Measurements from ENCODE around the gene PIEZO2.
"Not testable (repeated sequence)": the region's sequence is repeated elsewhere in the genome, so short reads cannot be mapped to it uniquely, and the experiment has no call there.

Gene PIEZO2

DNA sequence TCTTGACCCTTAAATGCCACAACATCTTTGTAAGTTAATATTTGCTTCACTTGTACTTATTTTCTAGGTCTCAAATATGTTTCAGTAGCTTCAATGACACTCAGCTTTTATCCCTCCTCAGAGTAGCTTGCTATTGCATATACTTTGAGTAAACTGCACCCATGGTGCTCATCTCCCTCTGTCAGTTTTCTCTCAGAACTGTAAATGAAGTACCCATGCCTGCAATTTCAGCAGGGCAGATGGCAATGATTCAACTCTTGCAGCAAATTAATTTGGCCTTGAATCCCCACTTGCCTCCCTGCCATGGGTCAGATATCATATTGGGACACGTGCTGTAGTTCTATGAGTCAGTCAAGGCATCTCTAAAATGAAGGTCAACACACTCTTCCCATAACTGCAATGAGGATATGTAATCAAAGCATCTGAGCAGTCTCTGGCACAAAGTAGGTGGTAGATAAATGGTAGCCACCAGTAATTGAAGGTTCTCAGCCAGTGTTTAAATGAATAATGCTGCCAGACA, 225.8 kb downstream of the PIEZO2 start:
- DNase-seq: no peak

DNA sequence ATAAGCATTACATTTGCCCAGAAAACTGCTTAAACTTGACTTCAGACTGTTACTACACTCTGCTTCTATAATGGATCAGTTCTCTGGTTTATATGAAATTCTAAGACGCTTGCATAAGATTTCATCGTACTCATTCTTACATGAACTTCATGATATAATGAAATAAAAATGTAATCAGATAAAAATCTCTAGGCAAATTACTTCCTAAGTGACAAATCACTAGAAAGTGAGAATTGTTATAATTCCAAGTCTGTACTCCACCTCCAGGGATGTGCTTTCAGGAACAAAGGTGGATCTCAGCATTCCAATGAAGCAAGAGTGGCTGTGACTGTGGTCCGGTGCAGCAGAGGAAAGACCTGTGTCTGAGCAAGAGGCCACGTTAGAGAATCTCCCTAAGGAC, 226.2 kb downstream of the PIEZO2 start:
- no peak for DNase-seq

DNA sequence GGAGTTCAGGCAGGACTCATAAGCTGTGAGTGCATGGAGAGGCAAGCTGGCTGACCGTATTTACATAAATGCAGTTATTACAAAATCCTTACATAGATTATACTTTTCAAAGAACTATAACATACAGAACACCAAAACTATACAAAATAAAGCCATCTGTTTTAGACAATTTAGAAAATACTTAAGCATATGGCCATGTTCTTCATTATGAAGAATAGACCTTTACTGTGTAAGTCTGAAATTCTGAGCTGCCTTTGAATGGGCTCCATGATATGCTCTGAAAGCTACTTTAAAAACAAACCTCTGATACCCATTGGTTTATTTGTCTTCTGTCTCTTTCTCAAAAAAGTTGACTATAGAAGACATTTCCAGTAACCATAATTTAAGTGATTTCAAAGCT, 226.7 kb downstream of the PIEZO2 start:
- not testable (repeated sequence) for DNase-seq

DNA sequence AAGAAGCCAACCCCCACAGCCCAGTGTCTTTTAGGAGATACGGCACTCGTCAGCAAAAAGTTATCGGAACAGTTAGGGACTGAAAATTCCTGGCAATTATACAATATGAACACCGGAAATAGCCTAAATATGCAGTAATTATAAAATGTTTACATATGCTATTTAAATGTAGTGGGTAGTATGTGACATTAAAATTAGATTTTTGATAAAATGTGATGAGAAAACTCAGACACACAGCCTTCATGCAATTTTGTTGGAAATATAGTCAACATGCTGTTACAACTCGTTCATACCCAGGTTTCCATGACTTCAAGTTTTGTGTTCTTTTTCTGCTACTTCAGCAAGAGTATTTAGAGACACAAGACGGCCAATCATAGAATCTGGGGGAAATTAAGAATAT, 229.1 kb downstream of the PIEZO2 start:
- not testable (repeated sequence) for DNase-seq

DNA sequence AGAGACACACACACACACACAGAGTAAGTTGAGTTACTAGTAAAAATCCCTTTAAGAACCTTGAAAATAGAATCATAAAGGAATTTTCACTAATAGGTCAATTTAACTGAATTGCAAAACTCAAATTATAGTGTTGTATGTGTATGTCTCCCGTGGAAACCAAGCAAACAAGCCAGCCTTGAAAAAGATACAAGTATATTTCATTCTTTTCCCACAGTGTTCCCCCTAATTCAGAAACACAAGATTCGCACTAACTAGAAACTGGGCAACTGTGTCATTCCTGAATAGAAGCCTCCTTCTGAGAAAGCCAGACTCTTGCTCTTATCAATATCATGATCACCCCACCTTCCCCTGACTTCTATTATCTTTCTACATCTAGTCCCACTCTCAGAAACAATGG, 229.5 kb downstream of the PIEZO2 start:
- DNase-seq: no peak

DNA sequence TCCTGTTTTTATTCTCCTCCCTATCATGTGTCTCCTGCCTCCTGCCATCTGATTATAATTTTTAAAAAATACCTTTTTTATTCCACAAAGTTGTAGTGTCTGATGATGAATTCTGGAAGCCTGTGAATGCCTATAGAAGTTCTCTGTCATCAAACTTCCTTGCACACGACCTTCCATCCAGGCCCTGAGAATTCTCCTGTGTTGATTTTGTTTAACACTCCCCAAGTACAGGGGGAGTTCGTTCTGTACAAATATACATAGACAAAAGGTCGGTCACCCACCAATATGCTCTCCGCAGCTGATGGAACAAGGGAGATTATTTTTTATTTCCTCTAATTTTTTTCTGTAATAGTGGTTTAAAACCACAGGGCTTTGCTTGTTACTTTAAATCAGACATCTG, 232.5 kb downstream of the PIEZO2 start:
- no peak for DNase-seq

DNA sequence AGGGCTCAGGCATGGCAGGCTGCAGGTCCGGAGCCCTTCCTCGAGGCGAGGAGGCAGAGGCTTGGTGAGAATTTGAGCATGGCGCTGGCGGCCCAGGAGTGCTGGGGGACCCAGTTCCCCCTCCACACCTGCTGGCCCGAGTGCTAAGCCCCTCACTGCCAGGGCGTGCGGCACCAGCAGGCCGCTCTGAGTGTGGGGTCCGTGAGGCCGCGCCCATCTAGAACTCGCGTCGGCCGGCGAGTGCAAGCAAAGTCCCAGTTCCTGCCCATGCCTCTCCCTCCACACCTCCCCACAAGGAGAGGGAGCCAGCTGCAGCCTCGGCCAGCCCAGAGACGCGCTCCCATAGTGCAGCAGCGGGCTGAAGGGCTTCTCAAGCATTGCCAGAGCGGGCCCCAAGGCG, 233.0 kb downstream of the PIEZO2 start:
- no peak for DNase-seq

DNA sequence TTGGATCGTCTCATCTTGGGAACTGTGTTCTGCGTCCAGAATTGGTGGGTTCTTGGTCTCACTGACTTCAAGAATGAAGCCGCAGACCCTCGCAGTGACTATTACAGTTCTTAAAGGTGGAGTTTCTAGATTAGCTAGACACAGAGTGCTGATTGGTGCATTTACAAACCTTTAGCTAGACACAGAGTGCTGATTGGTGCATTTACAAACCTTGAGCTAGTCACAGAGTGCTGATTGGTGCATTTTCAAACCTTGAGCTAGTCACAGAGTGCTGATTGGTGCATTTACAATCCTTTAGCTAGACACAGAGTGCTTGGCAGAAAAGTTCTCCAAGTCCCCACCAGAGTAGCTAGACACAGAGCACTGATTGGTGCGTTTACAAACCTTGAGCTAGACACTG, 233.6 kb downstream of the PIEZO2 start:
- DNase-seq: not testable (repeated sequence)

DNA sequence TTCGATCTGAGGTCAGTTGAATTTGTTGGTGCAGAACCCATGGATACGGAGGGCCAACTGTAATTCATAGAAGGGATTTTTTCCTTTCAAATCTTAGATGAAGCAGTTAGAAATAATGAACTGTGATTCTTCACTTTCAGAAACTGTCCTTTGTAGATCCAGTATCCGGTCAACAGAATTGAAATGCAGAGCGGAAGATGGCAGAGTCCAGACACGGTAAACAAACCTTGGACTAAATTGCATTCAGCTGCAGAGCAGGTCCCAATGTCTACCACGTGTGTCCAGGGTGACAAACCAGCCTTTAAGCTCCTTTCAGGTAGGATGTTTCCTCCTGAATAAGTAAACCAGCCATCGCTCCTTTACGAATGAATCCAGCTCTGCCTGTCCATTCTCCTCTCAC, 234.8 kb downstream of the PIEZO2 start:
- not testable (repeated sequence) for DNase-seq

DNA sequence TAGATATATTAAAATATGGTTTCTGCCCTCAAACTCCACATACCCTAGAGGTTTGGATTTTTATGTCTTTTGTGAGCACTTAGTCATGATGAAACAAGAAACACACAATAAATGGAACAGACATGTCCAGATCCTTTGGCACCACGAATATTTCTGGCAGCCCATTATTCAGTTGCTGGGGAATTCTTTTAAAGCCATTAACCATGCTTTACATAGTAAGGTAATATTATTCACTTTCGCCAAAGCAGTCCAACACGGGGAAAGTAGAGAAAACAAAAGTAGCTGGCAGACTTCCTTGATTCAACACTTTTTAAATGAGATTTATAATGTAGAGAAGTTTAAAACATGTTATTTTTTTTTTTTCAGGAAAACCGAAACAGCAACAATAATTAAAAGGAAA, 235.4 kb downstream of the PIEZO2 start:
- no peak for DNase-seq

DNA sequence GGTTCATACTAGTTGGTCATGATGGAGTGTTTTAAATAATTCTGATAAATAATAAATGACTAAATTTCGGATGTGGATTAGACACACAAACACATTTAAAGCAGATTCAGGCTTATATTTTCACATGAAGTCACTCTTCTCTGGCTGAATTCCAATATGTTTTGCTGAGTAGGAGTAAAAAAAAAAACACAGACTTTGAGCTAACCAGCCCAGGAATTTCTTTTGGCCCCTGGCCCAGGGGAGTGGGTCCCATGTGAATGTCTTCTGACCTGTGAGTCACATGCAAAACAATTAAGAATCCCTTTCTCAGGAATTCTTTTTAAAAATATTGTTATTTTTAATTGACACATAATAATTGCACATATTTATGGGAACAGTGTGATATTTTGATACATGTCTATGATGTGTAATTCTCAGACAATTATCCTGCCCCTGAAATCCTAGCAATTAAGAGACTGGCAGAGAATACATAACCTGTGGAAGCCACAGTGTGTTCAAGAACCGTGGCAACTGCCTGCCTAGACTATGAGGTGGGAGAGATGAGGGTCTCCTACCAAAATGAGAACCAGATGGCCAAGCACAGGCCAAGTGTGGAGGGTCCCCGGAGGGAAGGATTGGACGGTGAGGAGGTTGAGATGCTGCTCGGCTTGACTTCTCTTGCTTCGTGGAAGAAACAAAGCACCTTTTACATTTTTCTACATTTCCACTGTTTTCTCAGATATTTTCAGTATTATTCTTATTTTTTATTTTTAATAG, 236.4 kb downstream of the PIEZO2 start:
- DNase-seq: no peak

DNA sequence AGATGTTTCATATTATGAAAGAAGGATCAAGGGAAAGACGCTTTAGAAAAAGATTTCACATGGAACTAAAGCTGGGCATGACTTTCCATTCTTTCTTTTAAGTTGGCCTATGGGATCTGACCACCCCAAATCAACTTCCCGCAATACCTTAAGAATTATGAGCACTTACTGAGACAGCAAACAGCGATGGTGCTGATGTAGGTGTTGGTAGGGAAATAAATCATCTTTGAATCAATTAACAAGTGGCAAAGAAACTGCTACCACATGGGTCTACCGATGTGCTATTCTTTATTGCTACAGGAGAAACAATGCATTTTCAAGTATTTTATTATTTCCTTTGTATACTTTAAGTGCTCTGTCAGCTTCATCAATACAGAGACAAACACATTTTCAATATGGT, 239.6 kb downstream of the PIEZO2 start:
- DNase-seq: no peak

DNA sequence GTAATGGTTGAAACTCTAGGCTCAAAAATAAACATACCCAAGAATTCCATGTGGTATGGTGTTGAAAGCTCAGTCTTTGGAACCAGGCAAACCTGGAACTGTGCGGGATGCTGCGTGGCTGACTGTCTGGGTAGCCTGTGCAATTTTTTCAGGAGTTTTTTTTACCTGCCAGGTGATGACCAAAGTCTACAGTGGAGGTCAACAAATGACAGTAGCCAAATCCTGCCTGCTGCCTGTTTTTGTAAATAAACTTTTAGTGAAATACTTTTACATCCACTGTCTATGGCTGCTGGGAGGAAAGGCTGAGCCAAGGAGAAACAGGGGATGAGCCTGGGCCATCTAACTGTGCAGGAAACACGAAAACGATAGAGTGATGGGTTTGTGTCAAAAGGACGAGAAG, 240.6 kb downstream of the PIEZO2 start:
- no peak for DNase-seq

DNA sequence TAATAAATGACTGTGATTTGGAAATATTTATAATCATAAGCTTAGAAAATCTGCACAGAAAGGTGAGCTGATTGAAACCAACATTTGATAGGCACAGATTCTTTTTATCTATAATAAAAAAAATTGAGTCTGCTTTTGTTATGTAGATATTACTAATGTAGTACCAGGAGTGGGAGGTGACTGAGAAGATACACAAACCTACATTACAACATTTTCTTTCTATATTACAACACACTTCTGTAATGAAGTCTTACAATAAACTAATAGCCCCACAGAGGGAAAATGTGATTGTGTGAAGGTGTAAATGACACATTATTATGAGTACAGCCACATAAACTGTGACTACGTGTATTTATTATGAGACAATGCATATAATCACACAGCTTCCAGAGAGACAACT, 241.6 kb downstream of the PIEZO2 start:
- no peak for DNase-seq

DNA sequence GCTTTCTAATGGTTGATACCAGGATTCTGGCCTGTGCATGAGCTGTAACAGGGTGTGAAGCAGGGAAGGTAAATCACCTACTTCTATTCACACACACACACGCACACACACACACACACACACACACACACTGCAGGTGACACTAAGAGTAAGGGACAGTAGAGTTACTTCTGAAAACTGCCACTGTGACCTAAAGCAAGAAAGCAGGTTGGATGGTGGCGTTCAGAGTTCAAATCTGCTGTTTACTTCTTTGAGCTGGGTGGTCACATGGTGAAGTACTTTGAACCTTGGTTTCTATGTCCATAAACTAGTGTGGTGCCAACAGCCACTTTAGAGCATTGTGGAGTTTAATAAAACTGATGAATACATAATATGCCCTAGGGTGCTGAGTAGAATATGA, 248.0 kb downstream of the PIEZO2 start:
- no peak for DNase-seq

DNA sequence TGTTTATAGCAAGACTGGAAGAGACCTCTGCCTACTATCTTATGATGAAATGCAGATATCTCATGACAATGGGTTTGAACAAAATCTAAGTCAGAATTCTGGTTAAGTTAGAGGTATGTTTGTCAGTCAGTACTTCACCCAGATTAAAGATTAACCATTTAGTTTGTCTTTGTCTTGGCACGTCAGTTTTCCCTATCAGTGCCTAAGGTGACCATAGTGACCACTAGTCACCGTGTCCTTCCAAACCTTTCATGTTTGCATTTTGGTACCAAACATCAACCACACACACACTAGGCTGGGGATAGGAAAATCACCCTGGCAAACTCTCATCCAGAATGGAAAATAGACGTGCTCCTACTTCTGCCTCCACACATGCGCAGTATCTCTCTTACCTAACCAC, 248.9 kb downstream of the PIEZO2 start:
- no peak for DNase-seq

DNA sequence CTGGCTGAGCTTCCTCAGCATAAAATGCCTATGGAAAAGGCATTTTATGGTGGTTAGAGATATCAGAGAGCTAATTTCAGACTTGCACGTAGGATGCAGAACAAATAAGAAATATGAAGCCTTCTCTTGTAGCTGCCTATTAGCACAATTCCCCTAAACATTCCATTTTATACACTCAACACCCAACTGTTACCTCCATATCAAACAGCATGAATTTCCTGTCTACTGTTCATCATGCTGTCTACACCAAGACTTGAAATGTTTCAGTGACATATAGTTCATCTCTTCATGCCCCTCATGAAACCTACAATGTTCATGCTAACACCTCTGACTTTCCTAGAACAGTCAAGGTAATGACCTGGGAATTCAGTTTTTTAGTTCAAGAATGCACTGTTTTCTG, 249.9 kb downstream of the PIEZO2 start:
- no peak for DNase-seq

DNA sequence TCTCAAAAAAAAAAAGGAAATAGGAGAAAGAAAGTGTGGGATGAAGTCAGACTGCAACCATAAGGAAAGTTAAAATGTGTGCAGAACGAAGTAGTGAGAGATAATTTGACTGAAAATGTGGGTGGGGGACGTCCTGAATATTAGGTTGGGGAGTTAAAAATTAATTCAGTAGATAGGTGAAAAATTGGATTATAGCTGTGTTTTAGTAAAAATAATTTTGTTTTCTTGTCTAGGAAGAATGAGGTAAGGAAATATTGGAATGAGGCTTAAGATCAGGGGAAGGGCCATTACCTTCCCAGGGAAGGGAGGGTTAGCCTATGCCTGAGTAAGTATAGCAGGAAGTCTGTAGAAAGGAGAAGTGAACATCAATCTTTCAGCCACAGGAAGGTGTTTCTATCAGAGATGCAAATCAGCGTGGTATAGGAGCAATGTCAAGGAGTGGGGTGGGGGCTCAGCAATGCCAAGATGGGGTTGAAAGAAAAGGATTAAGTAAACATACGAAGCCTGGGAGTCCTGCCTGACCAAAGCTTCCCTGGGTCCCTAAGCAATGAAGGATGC, 250.9 kb downstream of the PIEZO2 start:
- no peak for DNase-seq

DNA sequence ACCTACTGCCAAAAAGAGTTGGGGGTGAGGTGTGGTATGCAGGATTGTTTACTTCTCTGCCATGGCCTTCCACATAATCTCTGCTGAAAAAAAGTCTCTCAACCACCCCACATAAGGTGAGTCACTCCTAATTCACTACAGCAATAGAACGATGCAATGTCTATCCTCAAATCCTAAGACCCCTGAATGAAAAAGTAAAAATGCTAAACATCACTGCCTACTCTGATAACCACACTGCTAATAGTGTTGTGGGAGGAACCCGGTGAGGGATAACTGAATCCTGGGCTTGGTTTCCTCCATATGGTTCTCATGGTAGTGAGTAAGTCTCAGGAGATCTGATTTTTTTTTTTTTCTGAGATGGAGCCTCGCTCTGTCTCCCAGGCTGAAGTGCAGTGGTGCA, 252.5 kb downstream of the PIEZO2 start:
- no peak for DNase-seq

DNA sequence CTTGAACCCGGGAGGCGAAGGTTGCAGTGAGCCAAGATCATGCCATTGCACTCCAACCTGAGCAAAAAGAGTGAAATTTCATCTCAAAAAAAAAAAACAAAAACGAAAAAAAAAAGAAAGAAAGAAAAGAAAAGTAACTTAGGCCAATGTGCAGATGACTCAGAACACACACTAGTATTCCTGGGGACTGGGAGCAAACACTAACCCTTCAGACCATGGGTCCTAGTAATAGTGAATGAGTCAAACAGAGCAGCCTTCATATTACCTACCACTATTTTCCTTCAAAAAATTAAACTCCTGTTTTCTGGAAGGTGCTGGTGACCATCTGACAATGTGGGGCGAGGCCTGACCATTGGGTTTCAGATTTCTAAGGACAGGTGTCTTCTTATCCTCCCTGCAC, 253.4 kb downstream of the PIEZO2 start:
- DNase-seq: no peak

DNA sequence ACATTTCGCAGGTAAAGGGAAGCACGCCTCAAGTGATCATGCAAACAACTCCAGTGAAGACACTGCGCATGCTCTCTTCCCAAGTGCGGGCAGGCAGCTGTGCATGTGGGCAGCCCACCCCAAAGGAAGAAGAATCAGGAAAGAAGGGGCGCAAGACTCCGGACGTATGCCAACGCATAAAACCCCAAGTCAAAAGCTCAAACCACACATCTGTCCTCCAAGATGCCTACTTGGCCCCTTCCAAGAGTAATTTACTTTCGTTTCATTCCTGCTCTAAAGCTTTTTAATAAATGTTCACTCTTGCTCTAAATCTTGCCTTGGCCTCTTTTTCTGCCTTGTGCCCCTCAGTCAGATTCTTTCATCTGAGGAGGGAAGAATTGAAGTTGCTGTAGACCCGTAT, 254.9 kb downstream of the PIEZO2 start:
- no peak for DNase-seq

DNA sequence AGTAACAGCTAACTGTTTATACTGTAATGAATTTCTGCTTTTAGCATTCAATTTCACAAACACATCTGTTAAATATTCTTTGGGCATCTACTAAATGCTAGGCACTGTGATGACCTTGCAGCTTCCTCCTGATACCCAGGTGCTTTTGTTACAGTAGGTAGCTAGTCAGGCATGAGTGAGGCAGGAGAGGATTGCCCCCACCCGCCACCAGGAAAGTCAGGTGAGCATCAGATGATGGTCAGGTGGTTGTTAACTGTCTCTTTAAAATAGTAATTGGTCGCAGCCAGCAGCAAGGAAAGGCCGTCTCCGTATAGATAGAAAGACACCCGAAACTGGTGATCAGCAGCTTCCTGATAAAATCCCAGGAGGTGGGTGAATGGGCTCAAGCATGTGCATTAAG, 255.6 kb downstream of the PIEZO2 start:
- no peak for DNase-seq

DNA sequence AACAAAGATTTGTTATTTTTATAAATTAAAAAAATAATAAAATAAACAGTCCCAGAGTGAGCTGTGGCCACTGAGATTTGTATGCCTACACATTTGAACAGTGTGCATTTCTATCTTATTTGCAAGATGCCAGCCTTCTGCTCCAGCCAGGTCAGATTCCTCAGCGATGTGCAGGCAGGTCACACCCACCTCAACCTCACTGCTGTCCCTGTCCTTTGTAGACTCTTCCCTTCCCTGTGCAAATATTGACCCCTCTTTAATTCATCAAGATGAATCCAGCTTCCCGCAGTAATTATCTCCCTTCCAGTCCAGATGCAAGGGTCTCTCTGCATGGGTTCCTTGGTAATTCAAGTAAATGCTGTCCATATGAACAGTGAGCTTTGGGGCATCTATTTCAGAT, 256.2 kb downstream of the PIEZO2 start:
- DNase-seq: no peak

DNA sequence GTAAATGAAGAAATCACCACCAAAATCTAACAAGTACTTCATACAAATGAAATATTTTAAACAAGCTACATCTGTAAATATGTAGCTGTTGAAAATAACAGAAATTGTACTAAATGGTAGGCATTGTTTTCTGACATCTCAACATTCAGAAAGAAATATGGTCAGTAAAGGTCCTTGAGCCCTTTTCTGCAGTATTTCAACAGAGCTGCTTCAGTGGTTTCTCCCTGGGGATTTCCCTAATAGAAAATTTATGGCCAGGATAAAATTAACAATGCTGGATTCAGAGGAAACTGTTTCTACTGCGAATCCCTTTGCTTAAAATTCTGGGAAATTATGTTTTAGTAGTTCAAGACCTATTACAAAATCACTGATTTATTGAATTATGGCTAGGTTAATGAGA, 256.6 kb downstream of the PIEZO2 start:
- DNase-seq: no peak

DNA sequence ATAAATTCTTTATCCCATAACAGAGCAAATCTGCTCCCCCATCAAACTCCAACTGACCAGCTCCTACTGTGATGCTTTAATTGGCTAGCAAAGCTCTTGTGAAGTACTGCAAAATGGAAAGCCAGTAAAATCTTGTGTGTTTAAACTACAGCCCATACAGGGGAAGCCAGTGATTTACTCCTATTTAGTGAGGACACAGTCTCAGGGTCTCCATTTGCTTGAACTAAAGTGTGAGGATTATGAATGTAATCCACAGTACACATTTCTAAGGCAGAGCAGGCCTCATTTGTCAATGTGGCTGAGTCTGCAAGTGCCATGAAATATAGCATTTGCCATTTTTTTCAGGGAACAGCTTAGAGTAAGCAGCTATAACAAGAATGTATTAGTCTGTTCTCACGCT, 259.3 kb downstream of the PIEZO2 start:
- DNase-seq: no peak

Data from NCI-H82 (cell line).